GM18499 (cell line): ENCODE results near the gene CRY1.
"Not testable (repeated sequence)": the region's sequence is repeated elsewhere in the genome, so short reads cannot be mapped to it uniquely, and the experiment has no call there.

ENCODE experiments used
- ATAC-seq: cut with Tn5 transposase; IDR thresholded peaks from one replicate; pipeline ENCODE4 v1.9.1; 2021; ENCODE audit warnings: moderate number of reproducible peaks; ENCODE audit not compliant: insufficient read depth, unreplicated experiment

Gene CRY1

DNA sequence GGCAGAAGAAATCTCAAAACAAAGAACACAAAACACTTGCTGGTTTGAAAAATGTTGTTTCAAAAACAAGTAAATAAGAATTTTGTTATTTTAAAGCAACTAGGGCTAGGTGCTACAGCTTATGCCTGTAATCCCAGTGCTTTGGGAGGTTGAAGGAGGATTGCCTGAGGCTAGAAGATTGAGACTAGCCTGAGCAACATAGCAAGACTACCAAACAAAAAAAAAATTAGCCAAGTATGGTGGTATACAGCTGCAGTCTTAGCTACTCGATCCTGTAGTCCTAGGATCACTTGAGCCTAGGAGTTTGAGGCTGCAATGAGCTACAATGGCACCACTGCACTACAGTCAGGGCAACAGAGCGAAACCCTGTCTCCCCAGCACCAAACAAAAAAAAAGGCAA, 73.8 kb downstream of the CRY1 start:
- no peak for ATAC-seq

DNA sequence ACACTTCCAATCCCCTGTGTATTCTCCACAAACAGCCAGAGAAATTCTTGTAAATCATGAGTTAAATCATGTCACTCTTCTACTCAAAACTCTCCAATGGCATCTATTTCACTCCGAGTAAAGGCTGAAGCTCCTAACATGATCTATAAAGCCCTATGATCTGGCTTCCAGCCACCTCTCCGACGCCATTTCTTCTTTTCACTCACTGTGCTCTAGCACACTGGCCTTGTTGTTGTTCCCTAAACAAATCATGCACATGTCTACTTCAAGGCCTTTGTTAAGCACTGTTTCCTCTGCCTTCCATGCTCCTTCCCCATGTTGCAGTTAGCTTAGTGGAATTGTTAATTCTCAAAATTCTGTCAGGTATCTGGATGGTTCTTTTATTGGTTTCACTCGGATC, 76.3 kb downstream of the CRY1 start:
- ATAC-seq, result no peak

DNA sequence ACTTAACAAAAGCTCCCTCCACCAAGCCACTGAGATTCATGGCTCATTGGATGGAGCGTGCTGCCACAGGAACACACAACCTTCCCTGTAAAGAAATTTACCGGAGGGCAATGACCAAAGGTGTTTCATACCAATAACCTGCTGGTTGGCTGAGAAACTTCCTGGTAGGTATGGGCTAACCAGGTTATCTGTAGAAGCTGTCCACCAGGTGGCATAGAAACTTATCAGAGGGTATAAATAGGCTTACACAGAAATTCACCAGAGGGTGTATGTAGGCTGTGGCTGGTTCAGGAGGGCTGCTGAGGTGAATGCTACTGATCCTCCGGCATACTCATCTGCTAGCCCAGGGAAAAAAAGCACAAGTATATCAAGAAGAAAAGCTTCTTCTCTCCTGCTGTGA, 79.3 kb downstream of the CRY1 start:
- ATAC-seq, result no peak

DNA sequence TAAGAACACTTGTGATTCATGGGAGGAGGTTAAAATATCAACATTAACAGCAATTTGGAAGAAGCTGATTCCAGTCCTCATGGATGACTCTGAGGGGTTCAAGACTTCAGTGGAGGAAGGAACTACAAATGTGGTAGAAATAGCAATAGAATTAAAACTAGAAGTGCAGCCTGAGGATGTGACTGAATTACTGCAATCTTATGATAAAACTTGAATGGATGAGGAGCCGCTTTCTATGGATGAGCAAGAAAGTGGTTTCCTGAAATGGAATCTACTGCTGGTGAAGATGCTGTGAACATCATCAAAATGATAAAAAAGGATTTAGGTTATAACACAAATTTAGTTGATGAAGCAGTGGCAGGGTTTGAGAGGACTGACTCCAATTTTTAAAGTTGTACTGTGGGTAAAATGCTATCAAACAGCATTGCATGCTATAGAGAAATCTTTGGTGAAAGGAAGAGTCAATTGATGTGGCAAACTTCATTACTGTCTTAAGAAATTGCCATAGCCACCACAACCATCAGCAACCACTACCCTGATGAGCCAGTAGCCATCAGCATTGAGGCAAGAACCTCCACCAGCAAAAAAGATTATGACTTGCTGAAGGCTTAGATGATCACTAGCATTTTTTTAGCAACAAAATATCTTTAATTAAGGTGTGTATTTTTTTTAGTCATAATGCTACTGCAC, 80.5 kb downstream of the CRY1 start:
- no peak for ATAC-seq

DNA sequence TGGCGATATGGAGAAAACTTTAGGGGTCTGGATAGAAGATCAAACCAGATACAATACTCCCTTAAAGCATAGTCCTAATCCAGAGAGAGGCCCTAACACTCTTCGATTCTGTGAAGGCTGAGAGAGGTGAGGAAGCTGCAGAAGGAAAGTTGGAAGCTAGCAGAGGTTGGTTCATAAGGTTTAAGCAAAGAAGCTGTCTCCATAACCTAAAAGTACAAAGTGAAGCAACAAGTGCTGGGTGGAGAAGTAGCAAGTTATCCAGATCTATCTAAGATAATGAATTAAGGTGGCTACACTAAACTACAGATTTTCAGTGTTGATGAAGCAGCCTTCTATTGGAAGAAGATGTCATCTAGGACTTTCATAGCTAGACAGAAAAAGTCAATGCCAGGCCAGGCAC, 81.8 kb downstream of the CRY1 start:
- ATAC-seq, result no peak

DNA sequence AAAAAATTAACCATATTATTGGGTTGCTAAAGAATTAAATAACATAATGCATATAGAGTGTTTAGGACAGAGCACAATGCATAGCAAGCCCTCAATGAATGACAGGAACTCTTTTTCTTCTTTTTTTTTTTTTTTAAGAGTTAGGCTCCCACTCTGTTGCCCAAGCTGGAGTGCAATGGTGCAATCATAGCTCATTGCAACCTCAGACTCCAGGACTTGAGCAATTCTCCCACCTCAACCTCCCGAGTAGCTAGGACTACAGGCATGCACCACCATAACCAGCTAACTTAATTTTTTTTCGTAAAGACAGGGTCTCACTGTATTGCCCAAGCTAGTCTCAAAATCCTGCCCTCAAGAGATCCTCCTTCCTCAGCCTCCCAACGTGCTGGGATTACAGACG, 85.9 kb downstream of the CRY1 start:
- no peak for ATAC-seq

DNA sequence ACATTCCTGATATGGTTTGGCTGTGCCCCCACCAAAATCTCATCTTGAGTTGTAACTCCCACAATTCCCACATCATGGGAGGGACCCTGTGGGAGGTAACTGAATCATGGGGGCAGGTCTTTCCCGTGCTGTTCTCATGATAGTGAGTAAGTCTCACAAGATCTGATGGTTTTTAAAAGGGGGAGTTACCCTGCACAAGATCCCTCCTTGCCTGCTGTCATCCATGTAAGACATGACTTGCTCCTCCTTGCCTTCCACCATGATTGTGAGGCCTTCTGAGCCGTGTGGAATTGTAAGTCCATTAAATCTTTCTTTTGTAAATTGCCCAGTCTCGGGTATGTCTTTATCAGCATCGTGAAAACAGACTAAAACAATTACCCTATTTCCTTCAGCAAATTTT, 90.7 kb downstream of the CRY1 start:
- not testable (repeated sequence) for ATAC-seq

DNA sequence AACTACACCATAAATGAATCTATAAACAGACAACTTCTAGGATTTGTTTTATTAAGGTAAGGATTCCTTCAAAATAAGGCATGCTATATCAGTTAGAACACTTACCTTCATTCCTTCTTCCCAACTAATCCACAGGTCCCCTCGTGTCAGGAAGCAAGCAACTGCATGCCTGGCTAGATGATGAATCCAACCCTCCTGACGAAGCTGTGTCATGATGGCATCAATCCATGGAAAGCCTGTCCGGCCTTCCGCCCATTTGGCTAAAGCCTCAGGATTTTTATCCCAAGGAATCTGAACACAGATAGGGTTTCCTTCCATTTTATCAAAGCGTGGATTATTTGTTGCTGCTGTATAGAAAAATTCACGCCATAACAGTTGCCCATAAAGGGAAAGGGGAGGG, 93.9 kb downstream of the CRY1 start:
- ATAC-seq, result no peak

DNA sequence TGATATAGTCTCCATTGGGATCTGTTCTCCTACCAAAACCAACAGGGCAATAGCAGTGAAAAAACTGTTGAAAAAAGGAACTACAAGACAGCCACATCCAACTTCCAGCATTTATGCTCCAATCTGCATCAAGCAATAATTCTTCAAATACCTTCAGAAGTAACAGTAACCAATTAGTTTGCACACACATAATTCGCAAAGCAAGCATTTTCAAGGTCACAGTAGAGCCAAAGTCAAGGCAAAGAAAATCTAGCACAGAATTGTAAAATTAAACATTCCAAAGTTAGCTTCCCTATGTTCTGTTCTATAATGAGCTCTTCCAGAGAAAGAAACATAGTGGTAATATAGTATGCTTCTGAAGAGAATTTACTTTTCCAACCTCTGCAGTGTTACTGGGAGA, 95.4 kb downstream of the CRY1 start:
- ATAC-seq, result no peak

DNA sequence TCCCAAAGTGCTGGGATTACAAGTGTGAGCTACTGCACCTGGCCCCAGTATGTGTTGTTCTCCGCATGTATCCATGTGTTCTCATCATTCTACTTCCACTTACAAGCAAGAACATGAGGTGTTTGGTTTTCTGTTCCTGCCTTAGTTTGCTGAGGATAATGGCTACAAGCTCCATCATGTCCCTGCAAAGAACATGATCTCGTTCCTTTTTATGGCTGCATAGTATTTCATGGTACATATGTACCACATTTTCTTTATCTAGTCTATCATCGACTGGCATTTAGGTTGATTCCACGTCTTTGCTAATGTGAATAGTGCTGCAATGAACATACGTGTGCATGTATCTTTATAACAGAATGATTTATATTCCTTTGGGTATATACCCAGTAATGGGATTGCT, 97.2 kb downstream of the CRY1 start:
- not testable (repeated sequence) for ATAC-seq

DNA sequence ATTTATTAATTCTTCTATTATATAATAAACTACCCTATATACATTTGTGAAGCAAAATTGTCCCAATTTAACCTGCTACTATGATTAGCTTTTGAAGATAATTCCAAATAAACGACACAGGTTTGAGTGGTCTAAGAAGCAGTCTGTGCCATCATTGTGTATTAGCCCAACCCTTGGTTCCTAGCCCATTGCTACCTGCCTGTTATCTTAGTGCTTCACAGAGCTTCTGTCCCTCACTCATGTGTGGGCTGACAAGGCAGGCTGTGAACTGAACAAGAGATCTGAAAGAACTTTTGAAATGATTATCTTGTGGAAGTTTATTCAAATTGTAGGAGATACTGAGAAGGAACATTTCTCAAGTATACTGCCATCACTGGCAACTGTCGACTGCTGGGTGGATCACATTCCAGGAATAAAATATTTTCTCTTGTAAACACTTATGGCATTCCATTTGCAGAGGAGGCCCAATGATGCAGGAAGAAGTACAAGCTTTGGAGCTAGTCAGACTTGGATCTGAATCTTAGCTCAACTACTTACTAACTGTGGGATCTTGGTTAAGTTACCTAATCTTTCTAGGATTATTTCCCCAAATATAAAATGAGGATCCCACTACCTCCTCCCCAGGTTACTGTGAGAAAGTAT, 98.6 kb downstream of the CRY1 start:
- ATAC-seq, result no peak

DNA sequence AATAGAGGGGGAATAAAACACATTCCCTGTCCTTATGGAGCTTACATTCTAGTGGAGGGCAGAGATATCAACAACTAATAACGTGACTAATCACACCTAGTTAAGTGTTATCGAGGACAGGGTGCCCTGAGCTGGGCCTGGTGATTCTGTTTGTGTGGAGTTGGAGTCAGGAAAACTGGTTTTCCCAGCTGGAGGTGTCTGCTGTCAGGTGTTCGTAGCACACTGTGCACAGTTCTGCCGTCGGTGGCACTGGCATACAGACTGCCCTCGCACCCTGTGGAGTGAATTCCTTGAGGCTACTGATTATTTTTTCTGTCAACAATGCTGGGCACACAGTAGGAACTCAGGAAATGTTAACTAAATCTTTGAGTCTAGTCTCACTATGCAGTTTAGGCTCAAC, 105.5 kb downstream of the CRY1 start:
- no peak for ATAC-seq

DNA sequence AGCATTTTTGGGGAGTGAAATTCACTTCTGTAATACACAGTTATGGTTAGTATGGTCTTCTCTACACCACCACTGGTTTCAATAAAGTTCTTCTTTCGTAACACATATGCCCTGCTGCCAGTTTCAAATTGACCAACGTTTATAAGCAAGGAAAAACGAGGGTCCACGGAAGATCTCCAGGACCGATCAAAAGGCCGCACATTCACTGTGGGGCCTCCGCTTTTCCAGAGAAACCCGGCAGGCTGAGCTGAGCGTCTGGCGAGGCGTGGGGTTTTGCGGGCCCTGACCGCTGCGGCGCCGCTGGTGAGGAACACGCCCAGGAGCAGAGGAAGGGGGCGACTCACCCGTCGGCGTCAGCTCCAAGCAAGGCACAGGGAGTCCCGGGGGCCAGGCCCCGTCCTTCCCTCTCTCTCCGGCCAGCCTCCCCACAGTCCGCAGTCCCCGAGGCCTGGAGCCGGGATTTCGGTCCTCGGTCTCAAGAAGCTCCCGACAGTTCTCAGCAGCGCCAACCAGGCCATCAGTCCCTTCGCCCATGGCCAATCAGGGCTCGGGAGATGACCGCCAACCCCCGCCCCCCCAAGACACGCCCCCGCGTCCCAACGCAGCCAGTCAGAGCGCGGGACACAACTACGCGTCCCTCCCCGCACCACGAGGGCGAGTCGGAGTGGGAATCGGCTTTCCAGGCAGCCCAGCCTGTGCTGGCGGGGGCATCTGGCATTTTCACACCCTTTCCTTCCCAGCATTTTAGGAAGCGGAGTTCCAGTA, 106.5 kb downstream of the CRY1 start, which contains the start of gene MTERF2:
MTERF2 (minus strand) TSS at position 522 of the 765 bp plus-strand sequence. CDS start 8,432 bp downstream, outside the sequence.
- peak; percentile 59 for ATAC-seq

DNA sequence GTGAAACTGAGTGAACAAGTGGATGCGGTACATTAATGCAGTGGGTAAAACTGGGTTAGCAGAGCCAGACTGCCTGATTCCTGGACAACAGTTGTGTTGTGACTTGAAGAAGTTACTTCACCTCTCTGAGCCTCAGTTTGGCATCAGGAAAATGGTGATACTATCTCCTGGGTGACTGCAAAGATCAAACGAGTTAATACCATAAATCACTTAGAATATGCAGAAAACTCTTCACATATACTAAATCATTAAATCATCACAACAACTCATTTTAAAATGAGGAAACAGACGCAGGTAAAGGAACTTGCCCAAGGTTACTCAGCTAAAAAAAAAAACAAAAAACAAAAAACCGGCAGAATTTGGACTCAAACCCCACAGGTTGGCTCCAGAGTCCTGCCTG, 107.2 kb downstream of the CRY1 start:
- no peak for ATAC-seq

DNA sequence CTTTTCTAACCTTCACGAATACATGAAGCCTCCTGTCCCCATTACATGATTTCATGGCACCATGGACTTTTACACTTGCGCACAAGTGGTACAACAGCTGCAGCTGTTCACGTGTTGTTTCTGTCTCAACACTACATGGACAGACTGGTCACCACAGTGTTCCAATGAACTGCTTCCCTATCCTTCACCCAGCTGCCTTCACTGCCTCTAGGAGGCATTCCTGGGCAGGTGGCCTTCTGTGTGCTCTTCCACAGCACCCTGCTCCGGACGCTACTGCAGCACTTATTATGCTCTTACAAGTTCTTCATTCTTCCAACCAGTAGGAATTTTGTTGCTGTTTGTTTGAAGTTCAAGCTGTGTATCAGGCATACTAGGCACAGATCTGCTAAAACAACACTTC, 107.9 kb downstream of the CRY1 start:
- ATAC-seq, result no peak

DNA sequence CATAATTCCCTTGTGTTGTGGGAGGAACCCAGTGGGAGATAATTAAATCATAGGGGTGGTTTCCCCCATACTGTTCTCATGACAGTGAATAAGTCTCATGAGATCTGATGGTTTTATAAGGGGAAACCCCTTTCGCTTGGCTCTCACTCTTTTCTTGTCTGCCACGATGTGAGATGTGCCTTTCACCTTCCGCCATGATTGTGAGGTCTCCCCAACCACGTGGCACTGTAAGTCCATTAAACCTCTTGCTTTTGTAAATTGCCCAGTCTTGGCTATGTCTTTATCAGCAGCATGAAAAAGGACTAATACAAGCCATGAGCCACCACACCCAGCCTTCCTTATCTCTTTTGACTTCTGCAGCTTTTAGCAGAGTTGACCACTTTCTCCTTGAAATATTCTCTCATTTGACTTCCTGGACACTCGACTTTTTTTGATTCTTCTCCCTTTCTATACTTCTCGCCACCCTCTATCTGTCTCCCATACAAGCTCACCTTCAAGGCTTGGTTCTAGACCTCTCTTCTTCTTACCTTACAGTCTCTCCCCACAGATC, 108.7 kb downstream of the CRY1 start:
- ATAC-seq, result no peak

DNA sequence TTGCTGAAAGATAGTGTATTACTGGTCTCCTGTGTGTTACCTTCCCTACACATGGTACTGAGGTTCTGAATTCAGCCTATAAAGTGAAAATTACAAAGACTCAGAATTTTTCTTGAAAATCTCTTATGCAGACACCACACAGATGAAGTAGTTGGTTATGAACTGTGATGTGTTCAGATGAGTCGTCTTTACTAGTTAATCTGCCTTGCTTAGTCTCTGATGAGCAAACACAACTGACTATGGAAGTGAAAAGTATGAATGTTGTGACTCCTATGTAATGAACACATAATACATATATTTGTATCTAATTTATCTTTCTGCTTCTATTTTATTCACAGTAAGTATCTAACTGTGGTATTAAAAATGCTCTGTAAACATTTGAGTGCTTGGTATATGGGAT, 111.1 kb downstream of the CRY1 start:
- no peak for ATAC-seq

DNA sequence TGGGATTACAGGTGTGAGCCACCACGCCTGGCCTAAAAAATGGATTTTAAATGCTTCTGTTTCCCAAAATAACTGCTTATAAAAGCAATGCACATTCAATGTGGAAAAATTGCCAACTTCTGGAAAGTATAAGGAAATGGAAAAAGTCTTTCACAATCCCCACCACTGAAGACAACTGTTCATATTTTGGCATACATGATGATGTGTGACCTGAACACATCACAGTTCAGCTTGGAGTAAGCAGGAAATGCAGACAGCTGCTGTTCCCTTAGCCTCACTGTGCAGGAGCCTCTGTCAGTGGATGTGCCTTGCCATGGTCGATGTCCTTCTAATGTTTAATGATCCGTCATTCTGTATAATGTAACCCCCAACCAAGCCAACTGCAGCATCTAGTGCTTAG, 111.6 kb downstream of the CRY1 start:
- ATAC-seq, result no peak

DNA sequence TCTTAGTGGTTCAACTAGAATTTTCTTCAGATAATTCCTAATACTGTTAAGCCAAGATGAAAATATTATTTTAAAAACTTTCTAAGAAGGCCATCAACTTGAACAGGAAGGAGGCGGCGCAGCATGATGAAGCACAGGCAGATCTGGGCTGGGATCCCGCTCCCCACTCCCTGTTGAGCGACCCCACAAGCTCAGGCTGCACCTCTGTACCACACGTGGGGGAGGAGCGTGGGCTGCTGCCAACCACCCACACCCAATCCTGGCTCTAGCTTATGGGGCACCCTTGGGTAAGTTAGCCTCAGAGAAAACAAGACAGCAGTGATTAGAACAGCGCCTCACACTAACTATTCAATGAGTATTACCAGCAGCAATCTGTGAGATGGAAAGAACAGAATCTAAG, 112.4 kb downstream of the CRY1 start:
- no peak for ATAC-seq

DNA sequence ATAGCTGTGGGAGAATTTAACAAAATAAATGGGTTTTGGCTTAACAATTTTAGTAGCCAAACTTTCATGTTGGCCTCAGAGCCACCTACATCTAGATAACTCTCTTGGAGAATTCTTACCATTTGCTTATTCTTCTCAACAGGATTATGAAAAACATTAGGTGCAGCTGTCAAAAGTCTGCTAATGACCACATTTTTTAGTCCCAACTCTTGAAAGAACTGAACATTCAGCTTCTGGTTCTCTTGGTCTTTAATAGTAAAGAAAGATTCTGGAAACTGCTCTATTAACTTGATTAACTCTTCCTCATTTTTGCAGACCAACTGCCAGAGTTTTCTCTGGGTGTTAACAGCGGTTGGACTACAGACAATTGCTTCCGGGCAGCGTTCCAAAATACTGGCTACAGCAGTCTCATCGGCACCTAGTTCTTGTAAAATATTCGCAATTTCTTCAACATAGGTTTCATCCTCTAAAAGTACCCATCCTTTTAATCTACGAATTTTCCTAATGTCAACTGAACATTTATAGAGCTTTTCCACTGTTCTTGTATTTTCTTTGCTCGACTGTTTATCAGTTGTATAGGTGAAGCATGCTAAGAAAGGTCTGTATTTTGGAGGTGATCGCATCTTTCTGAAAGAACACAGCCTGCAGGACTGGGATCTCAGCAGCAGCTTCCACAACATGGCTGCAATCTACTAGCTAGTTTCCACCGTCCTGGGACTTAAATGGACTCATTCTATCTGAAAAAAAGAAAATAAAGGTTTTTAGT, 115.1 kb downstream of the CRY1 start:
- no peak for ATAC-seq
